Activated CD8-positive, alpha-beta T cell treated with anti-CD3 and anti-CD28 coated beads, Interleukin-2, amount 10 ng/mL, durations not matched to agents 7 days and 5 days (primary cell): ENCODE results near the gene TLL1. TPM values are rescaled to one million over a fixed set of nuclear protein-coding genes. Genes with fewer than 3 reads are reported as not detected.

ENCODE experiments used
- ATAC-seq: fragments of 150-1000 bp; cut with Tn5 transposase; one replicate; pipeline ENCODE4 v1.10.0; 2021; ENCODE audit warnings: moderate library complexity
- CTCF ChIA-PET: fragments of 350-600 bp; sonication (Branson Sonifier 250); formaldehyde crosslinking; loops from one replicate; lab custom pipeline; 2021; ENCODE audit warnings: antibody characterized with exemption; lab: Charles Lee
- POLR2A ChIA-PET: fragments of 350-600 bp; sonication (Branson Sonifier 250); formaldehyde crosslinking; loops from one replicate; lab custom pipeline; 2021; ENCODE audit warnings: antibody characterized with exemption; lab: Charles Lee
- DNase-seq: peaks from one replicate; pipeline ENCODE4 v3.0.0-alpha.2; 2020
- H3K27ac Mint-ChIP-seq: one replicate; pipeline ENCODE4 v1.8.0; 2021; ENCODE audit warnings: mild to moderate bottlenecking, mixed read lengths
- H3K27me3 Mint-ChIP-seq: one replicate; pipeline ENCODE4 v1.8.0; 2021; ENCODE audit warnings: low read depth, mixed read lengths
- H3K36me3 Mint-ChIP-seq: one replicate; pipeline ENCODE4 v1.8.0; 2021; ENCODE audit warnings: low read depth, mixed read lengths
- H3K4me1 Mint-ChIP-seq: one replicate; pipeline ENCODE4 v1.8.0; 2021; ENCODE audit warnings: low read depth, mixed read lengths
- H3K4me3 Mint-ChIP-seq: one replicate; pipeline ENCODE4 v1.8.0; 2021; ENCODE audit warnings: mild to moderate bottlenecking, mixed read lengths
- H3K9me3 Mint-ChIP-seq: one replicate; pipeline ENCODE4 v1.8.0; 2022; ENCODE audit warnings: mixed read lengths; ENCODE audit not compliant: insufficient read depth
- total RNA-seq, 2 experiments: library from RNA; stranded (reverse); gene quantifications; one replicate each; pipeline ENCODE4 v1.2.3, GENCODE V29; 2021

TLL1 gene
- not detected for total RNA-seq

GRCh38 chr4:165872461-165873297 lies at the start of gene TLL1:
Gene TLL1, plus strand, starts transcription at chr4:165873237. Its CDS starts 668 bp downstream, at chr4:165873905.
- Mint-ChIP-seq H3K27ac (no peak within 1 kb of the TSS), H3K4me1 (peaks cover 13% of the 10 kb centered on the region), H3K27me3 (peaks cover 42% of the 10 kb centered on the region), H3K36me3 (no peaks in the 10 kb centered on the region), H3K9me3 (no peaks in the 10 kb centered on the region), H3K4me3 (no peak within 1 kb of the TSS)
- ChIA-PET POLR2A (no interaction called here), CTCF (no interaction called here)
- ATAC-seq (no peak), DNase-seq (no peak)

DNA sequence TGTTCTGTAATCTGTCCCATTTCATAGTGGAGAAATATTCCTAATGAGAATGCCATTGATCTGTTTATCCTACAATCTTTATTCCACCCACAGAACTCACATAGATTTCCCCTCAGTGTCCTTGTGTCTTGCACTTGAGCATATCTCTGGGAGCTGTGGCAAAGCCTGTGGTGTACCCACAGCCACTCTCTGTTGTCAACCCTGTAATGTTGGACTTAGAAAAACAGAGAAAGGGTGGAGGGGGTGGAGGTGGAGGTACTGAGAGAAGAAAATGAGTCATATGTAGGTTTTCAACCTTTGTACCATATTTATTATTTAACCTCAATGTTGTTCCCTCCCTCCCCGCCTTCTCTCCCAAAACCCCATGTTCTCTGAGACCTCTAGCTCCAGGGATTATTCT lies 46.9 kb upstream of the TLL1 start:
- CTCF ChIA-PET, result no interaction called here
- DNase-seq (no peak), ATAC-seq (no peak)
- POLR2A ChIA-PET, result no interaction called here
- Mint-ChIP-seq H3K4me3 (no peak overlapping the region), H3K27me3 (no peaks in the 10 kb centered on the region), H3K9me3 (no peaks in the 10 kb centered on the region), H3K27ac (no peak overlapping the region), H3K36me3 (no peaks in the 10 kb centered on the region), H3K4me1 (no peaks in the 10 kb centered on the region)

DNA sequence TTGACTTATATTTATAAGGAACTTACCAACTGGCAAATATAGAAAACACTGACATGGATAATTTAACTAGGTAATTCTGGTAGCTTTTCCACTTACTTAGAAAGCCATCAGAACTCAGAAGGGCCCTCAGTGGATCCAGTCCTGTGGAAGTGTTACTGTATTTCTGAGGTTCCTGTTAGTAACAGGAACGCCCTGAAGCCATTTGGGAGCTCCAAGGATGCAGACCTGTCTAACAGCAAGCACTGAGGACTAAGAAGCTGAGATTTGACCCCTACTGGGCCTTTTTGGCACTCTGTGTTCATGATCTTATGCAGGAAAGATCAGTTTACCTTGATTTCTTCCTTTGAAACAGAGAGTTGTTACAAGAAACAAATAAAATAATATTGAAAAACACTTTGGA lies 46.0 kb upstream of the TLL1 start:
- no peak for ATAC-seq
- Mint-ChIP-seq H3K4me1 (no peaks in the 10 kb centered on the region), H3K27ac (no peak overlapping the region), H3K9me3 (no peaks in the 10 kb centered on the region), H3K4me3 (no peak overlapping the region), H3K27me3 (no peaks in the 10 kb centered on the region), H3K36me3 (no peaks in the 10 kb centered on the region)
- DNase-seq, result no peak
- CTCF ChIA-PET, result no interaction called here
- POLR2A ChIA-PET, result no interaction called here

GRCh38 chr4:165828928-165829327 lies 44.1 kb upstream of the TLL1 start:
- Mint-ChIP-seq H3K9me3 (no peaks in the 10 kb centered on the region), H3K27ac (no peak overlapping the region), H3K36me3 (no peaks in the 10 kb centered on the region), H3K4me3 (no peak overlapping the region), H3K27me3 (no peaks in the 10 kb centered on the region), H3K4me1 (no peaks in the 10 kb centered on the region)
- ChIA-PET CTCF (no interaction called here), POLR2A (no interaction called here)
- DNase-seq (no peak), ATAC-seq (no peak)

DNA sequence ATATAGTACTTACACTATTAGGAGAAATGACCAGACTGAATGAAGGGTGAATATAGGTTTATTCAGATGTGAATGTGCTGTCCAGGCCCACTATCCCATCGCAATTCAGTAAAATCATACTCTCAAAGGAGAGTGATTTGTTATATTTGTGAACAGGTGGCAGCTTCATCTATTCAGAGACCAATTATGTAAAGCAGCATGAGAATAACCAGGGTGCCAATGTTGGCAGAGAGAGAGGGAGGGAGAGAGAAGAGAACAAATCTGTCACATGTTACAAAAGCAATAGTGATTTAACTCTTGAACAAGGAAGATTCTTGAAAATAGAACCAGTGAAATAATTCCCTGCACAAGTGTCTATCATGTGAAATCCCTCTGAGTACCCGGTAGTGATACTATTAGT lies 38.9 kb upstream of the TLL1 start:
- H3K36me3 Mint-ChIP-seq, result no peaks in the 10 kb centered on the region
- CTCF ChIA-PET, result no interaction called here
- DNase-seq (no peak), ATAC-seq (no peak)
- no peaks in the 10 kb centered on the region for H3K4me1 Mint-ChIP-seq
- POLR2A ChIA-PET, result interaction anchor here (0.6 kb wide), 1 partner anchor 74 kb away, joined by 3 read pairs; no protein-coding TSS in a partner anchor
- no peaks in the 10 kb centered on the region for H3K27me3 Mint-ChIP-seq
- H3K9me3 Mint-ChIP-seq, result no peaks in the 10 kb centered on the region
- no peak overlapping the region for H3K4me3 Mint-ChIP-seq
- H3K27ac Mint-ChIP-seq, result no peak overlapping the region

- Mint-ChIP-seq H3K27ac (no peak overlapping the region), H3K9me3 (no peaks in the 10 kb centered on the region), H3K4me3 (no peak overlapping the region), H3K36me3 (no peaks in the 10 kb centered on the region), H3K27me3 (no peaks in the 10 kb centered on the region), H3K4me1 (no peaks in the 10 kb centered on the region)
- ATAC-seq (no peak), DNase-seq (no peak)
- CTCF ChIA-PET, result no interaction called here
- POLR2A ChIA-PET, result no interaction called here
These were observed 34.5 kb upstream of the TLL1 start for GRCh38 chr4:165838575-165838974.

- no peaks in the 10 kb centered on the region for H3K36me3 Mint-ChIP-seq
- no peak for ATAC-seq
- no peak overlapping the region for H3K27ac Mint-ChIP-seq
- CTCF ChIA-PET, result no interaction called here
- no peak for DNase-seq
- no peaks in the 10 kb centered on the region for H3K4me1 Mint-ChIP-seq
- no peaks in the 10 kb centered on the region for H3K27me3 Mint-ChIP-seq
- POLR2A ChIA-PET, result no interaction called here
- no peak overlapping the region for H3K4me3 Mint-ChIP-seq
- no peaks in the 10 kb centered on the region for H3K9me3 Mint-ChIP-seq
These were observed 33.3 kb upstream of the TLL1 start for GRCh38 chr4:165839615-165840333.

GRCh38 chr4:165842684-165843083 lies 30.4 kb upstream of the TLL1 start:
- ATAC-seq (no peak), DNase-seq (no peak)
- Mint-ChIP-seq H3K27ac (no peak overlapping the region), H3K4me3 (no peak overlapping the region), H3K9me3 (no peaks in the 10 kb centered on the region), H3K27me3 (no peaks in the 10 kb centered on the region), H3K4me1 (no peaks in the 10 kb centered on the region), H3K36me3 (no peaks in the 10 kb centered on the region)
- POLR2A ChIA-PET, result no interaction called here
- CTCF ChIA-PET, result no interaction called here

GRCh38 chr4:165844161-165844560 lies 28.9 kb upstream of the TLL1 start:
- DNase-seq, result no peak
- Mint-ChIP-seq H3K27ac (no peak overlapping the region), H3K9me3 (no peaks in the 10 kb centered on the region), H3K27me3 (no peaks in the 10 kb centered on the region), H3K4me1 (no peaks in the 10 kb centered on the region), H3K4me3 (no peak overlapping the region), H3K36me3 (no peaks in the 10 kb centered on the region)
- POLR2A ChIA-PET, result no interaction called here
- CTCF ChIA-PET, result no interaction called here
- ATAC-seq, result no peak

GRCh38 chr4:165851256-165851655 lies 21.8 kb upstream of the TLL1 start:
- H3K9me3 Mint-ChIP-seq, result no peaks in the 10 kb centered on the region
- no peaks in the 10 kb centered on the region for H3K36me3 Mint-ChIP-seq
- ChIA-PET POLR2A (interaction anchor here (0.6 kb wide), 1 partner anchor 14 kb away, joined by 5 read pairs; no protein-coding TSS in a partner anchor), CTCF (no interaction called here)
- no peaks in the 10 kb centered on the region for H3K27me3 Mint-ChIP-seq
- no peak overlapping the region for H3K4me3 Mint-ChIP-seq
- no peaks in the 10 kb centered on the region for H3K4me1 Mint-ChIP-seq
- H3K27ac Mint-ChIP-seq, result no peak overlapping the region
- DNase-seq (no peak), ATAC-seq (no peak)

- POLR2A ChIA-PET, result no interaction called here
- Mint-ChIP-seq H3K4me1 (no peaks in the 10 kb centered on the region), H3K27me3 (no peaks in the 10 kb centered on the region), H3K27ac (no peak overlapping the region), H3K9me3 (no peaks in the 10 kb centered on the region), H3K4me3 (no peak overlapping the region), H3K36me3 (no peaks in the 10 kb centered on the region)
- CTCF ChIA-PET, result no interaction called here
- DNase-seq, result no peak
- no peak for ATAC-seq
These were observed 17.8 kb upstream of the TLL1 start for GRCh38 chr4:165855191-165855590.

GRCh38 chr4:165861363-165861762 lies 11.7 kb upstream of the TLL1 start:
- Mint-ChIP-seq H3K36me3 (no peaks in the 10 kb centered on the region), H3K27ac (no peak overlapping the region), H3K4me3 (no peak overlapping the region), H3K9me3 (no peaks in the 10 kb centered on the region), H3K27me3 (no peaks in the 10 kb centered on the region), H3K4me1 (no peaks in the 10 kb centered on the region)
- ATAC-seq (no peak), DNase-seq (no peak)
- ChIA-PET POLR2A (no interaction called here), CTCF (no interaction called here)
